HL-60 (cell line): ENCODE measurements around the gene SRSF9.

ENCODE experiments used
- DNase-seq, 2 experiments: peaks; one replicate each; pipeline ENCODE4 v3.0.0-alpha.2; 2010 to 2020; ENCODE audit warnings: low read depth in 1 of 2, low spot score in 1 of 2
- H3K27ac ChIP-seq: fragments of 250-450 bp; sonication (Bioruptor Pico); replicated peaks from 2 replicates; pipeline ENCODE4 v1.5.1; 2020; ENCODE audit warnings: mild to moderate bottlenecking, moderate library complexity
- H3K27me3 ChIP-seq: fragments of 250-450 bp; sonication (Bioruptor Pico); 2 replicates; pipeline ENCODE4 v1.5.1; 2021; ENCODE audit warnings: mild to moderate bottlenecking, moderate library complexity; ENCODE audit not compliant: insufficient read depth, poor library complexity, severe bottlenecking
- H3K4me3 ChIP-seq: replicated peaks from 2 replicates; pipeline ENCODE4 v1.5.1; 2011; ENCODE audit warnings: mild to moderate bottlenecking, control low read depth, low read length; ENCODE audit not compliant: insufficient read depth
- CTCF ChIP-seq: IDR thresholded peaks from one replicate; pipeline ENCODE4 v1.5.1; 2011; ENCODE audit warnings: low read length, control low read depth, inconsistent platforms; ENCODE audit not compliant: insufficient read depth
- GABPA ChIP-seq: IDR thresholded peaks from 2 replicates; pipeline ENCODE4 v1.6.1; 2012; ENCODE audit warnings: low read depth
- POLR2AphosphoS5 ChIP-seq: IDR thresholded peaks from 2 replicates; pipeline ENCODE4 v1.6.1; 2012; ENCODE audit warnings: low read depth
- REST ChIP-seq: IDR thresholded peaks from 2 replicates; pipeline ENCODE4 v1.6.1; 2012; ENCODE audit warnings: low read depth; ENCODE audit not compliant: insufficient replicate concordance
- SPI1 ChIP-seq: IDR thresholded peaks from 2 replicates; pipeline ENCODE4 v1.6.1; 2012; ENCODE audit warnings: low read depth, mild to moderate bottlenecking, borderline replicate concordance

The SRSF9 gene

DNA sequence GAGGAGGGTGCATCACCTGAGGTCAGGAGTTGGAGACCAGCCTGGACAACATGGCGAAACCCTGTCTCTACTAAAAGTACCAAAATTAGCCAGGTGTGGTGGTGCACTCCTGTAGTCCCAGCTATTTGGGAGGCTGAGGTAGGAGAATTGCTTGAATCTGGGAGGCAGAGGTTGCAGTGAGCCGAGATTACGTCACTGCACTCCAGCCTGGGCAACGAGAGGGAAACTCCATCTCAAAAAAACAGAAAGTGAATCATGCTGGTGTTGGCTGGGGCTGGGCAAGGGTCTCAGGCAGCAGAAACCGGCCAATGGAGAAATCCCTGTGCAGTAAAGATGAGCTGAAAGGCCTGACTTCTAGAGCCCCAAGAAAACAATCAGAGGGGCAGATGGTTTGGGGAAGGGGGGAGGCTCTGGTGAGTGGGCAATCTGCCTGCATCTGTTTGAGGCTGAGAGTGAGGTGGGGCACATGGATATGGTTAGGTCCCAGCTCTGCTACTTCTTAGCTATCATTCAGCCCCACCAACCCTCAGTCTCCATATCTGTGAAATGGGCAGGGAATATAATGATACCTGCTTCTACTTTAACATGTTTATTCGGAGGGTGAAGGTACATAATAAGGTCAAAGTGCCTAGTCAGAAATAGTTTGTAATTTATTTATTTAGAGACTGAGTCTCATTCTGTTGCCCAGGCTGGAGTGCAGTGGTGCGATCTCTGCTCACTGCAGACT, 52.9 kb downstream of the SRSF9 start:
- Histone ChIP-seq H3K27ac (no peak overlapping the region), H3K4me3 (no peak overlapping the region), H3K27me3 (no peaks in the 10 kb centered on the region)
- TF ChIP-seq SPI1 = no peak
- TF ChIP-seq CTCF = no peak
- TF ChIP-seq GABPA = no peak
- TF ChIP-seq POLR2AphosphoS5 = no peak
- TF ChIP-seq REST = no peak
- no peak for DNase-seq

- no peak for TF ChIP-seq REST
- TF ChIP-seq POLR2AphosphoS5 = no peak
- no peak for TF ChIP-seq SPI1
- TF ChIP-seq CTCF = no peak
- no peak for TF ChIP-seq GABPA
- Histone ChIP-seq H3K27me3 (no peaks in the 10 kb centered on the region), H3K4me3 (no peak overlapping the region), H3K27ac (no peak overlapping the region)
- no peak for DNase-seq
Observed at GRCh38 chr12:120413901-120414695, 55.5 kb downstream of the SRSF9 start.

- TF ChIP-seq CTCF = no peak
- no peak for TF ChIP-seq POLR2AphosphoS5
- TF ChIP-seq SPI1 = no peak
- H3K27ac ChIP-seq = no peak overlapping the region
- H3K4me3 ChIP-seq = no peak overlapping the region
- DNase-seq = no peak
- no peaks in the 10 kb centered on the region for H3K27me3 ChIP-seq
Observed at GRCh38 chr12:120412421-120412820, 57.1 kb downstream of the SRSF9 start.
